ENCODE data around the gene CPEB3.
A peak's percentile ranks its signal among the peaks of the same experiment; 100 is the strongest.
"Not testable (repeated sequence)": the region's sequence is repeated elsewhere in the genome, so short reads cannot be mapped to it uniquely, and the experiment has no call there.

The CPEB3 gene

GRCh38 chr10:92087750-92088395 lies 203.0 kb downstream of the CPEB3 start:
- peak; percentile 64 to 65 for DNase-seq

GRCh38 chr10:92082583-92083280 lies 208.1 kb downstream of the CPEB3 start:
- no peak for DNase-seq

GRCh38 chr10:92081641-92082040 lies 209.2 kb downstream of the CPEB3 start:
- DNase-seq, result no peak

- no peak for DNase-seq
These were observed 210.6 kb downstream of the CPEB3 start for GRCh38 chr10:92080244-92080643.

- DNase-seq, result no peak
These were observed 211.9 kb downstream of the CPEB3 start for GRCh38 chr10:92079003-92079402.

GRCh38 chr10:92076722-92077121 lies 214.2 kb downstream of the CPEB3 start:
- DNase-seq, result no peak

- no peak for DNase-seq
These were observed 215.0 kb downstream of the CPEB3 start for GRCh38 chr10:92075829-92076228.

GRCh38 chr10:92074126-92074887 lies 216.6 kb downstream of the CPEB3 start:
- DNase-seq, result no peak

GRCh38 chr10:92068900-92069299 lies 222.0 kb downstream of the CPEB3 start:
- DNase-seq, result no peak

GRCh38 chr10:92066386-92066785 lies 224.5 kb downstream of the CPEB3 start:
- DNase-seq, result no peak

- no peak for DNase-seq
These were observed 226.4 kb downstream of the CPEB3 start for GRCh38 chr10:92064506-92064905.

GRCh38 chr10:92062273-92062672 lies 228.6 kb downstream of the CPEB3 start:
- no peak for DNase-seq

GRCh38 chr10:92054807-92055206 lies 236.1 kb downstream of the CPEB3 start:
- no peak for DNase-seq

GRCh38 chr10:92052741-92053140 lies 238.1 kb downstream of the CPEB3 start:
- no peak for DNase-seq

GRCh38 chr10:92052088-92052487 lies 238.8 kb downstream of the CPEB3 start:
- no peak for DNase-seq

GRCh38 chr10:92047215-92047614 lies 243.7 kb downstream of the CPEB3 start:
- DNase-seq, result no peak

GRCh38 chr10:92045641-92046106 lies 245.2 kb downstream of the CPEB3 start:
- no peak for DNase-seq

GRCh38 chr10:92042541-92042940 lies 248.3 kb downstream of the CPEB3 start:
- no peak for DNase-seq

- DNase-seq, result no peak
These were observed 251.9 kb downstream of the CPEB3 start for GRCh38 chr10:92038949-92039348.

- not testable (repeated sequence) for DNase-seq
These were observed 257.8 kb downstream of the CPEB3 start for GRCh38 chr10:92033070-92033469.

GRCh38 chr10:92031580-92031979 lies 259.3 kb downstream of the CPEB3 start:
- no peak for DNase-seq

GRCh38 chr10:92027141-92027540 lies 263.7 kb downstream of the CPEB3 start:
- no peak for DNase-seq

- not testable (repeated sequence) for DNase-seq
These were observed 265.5 kb downstream of the CPEB3 start for GRCh38 chr10:92025340-92025739.

- DNase-seq, result no peak
These were observed 266.2 kb downstream of the CPEB3 start for GRCh38 chr10:92024700-92025099.

Data from CD4-positive, alpha-beta T cell treated with Interferon alpha-2 for 1 hour (primary cell).